ENCODE results near the gene CADPS2.

The CADPS2 gene

DNA sequence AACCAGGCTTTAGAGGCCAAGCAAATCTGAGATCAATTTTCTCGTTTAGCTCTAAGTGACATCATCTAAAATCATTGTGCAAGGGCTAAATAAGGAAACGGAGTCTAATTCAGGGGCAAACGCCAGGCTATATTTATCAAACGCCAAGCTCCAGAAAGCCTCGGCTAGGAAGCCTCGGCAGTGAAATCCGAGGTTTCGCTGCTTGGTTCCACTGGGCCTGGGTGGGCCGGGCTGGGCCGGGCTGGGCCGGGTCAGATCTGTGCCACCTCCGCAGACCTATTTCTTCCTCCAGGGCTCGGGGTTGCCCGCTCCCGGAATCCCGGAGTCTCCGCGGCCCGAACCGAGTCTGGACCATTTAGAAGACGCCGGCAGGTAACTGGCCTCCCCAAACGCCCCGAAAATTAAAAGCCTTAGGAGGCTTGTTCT lies 581.3 kb downstream of the CADPS2 start:
- Histone ChIP-seq H3K27me3 (ENCODE audit: control insufficient read depth, insufficient read depth, low read length) (peaks cover 100% of the 10 kb centered on the region), H3K4me1 (ENCODE audit: control insufficient read depth, insufficient read depth, low read length) (peaks cover 55% of the 10 kb centered on the region), H3K4me3 (ENCODE audit: low read depth, low read length) (peak overlapping the region; percentile 83), H3K9me3 (ENCODE audit: control insufficient read depth, insufficient read depth, low read length) (no peaks in the 10 kb centered on the region), H3K27ac (ENCODE audit: low read depth, low read length) (peak overlapping the region; percentile 53), H3K36me3 (ENCODE audit: control insufficient read depth, insufficient read depth, low read length) (no peaks in the 10 kb centered on the region), H3K9ac (ENCODE audit: low read depth, low read length) (no peak overlapping the region)

DNA sequence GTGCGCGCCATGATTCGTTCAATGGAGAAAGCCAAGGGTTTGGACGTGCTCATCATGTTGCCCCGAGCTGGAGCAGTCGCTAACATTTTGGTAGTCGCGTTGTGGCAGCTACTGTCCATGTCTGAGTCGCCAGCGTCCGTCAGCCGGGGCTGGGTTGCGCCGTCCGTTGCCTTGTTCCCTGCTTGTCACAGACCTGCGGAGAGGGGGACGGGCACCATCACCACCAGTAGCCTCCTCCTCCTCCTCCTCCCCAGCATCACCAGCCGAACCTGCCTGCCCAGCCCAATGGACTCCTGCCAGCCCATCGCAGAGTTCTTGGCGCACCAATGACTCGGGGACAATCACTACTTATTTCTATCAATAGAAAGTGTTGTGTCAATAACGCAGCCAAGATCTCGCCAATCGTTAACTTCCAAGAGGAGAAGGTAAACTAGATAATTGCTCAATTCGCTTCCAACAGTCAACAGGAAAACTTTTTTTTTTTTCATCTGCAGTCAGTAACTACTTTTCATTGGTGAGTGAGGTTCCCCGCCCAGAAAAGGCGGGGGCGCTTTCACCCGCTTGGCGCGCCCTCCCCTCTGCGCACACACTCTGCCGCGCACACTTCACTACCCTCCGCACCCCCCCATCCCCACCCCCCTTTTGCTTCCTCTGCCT lies 581.8 kb downstream of the CADPS2 start, which contains the start of gene FEZF1:
TSS of gene FEZF1 (minus strand) at position 432 of the 657 bp plus-strand sequence. CDS start at position 119, 313 bp downstream.
- H3K27ac ChIP-seq (ENCODE audit: low read depth, low read length) = peak within 1 kb of the TSS; percentile 53
- H3K9ac ChIP-seq (ENCODE audit: low read depth, low read length) = 0 out of 2 replicates have a peak within 1 kb of the TSS, but pooled peaks have one; percentile 15
- peaks cover 50% of the 10 kb centered on the region for H3K4me1 ChIP-seq (ENCODE audit: control insufficient read depth, insufficient read depth, low read length)
- H3K36me3 ChIP-seq (ENCODE audit: control insufficient read depth, insufficient read depth, low read length) = no peaks in the 10 kb centered on the region
- H3K4me3 ChIP-seq (ENCODE audit: low read depth, low read length) = peak within 1 kb of the TSS; percentile 83
- peaks cover 100% of the 10 kb centered on the region for H3K27me3 ChIP-seq (ENCODE audit: control insufficient read depth, insufficient read depth, low read length)
- H3K9me3 ChIP-seq (ENCODE audit: control insufficient read depth, insufficient read depth, low read length) = no peaks in the 10 kb centered on the region

GRCh38 chr7:122303531-122304318 lies 582.5 kb downstream of the CADPS2 start:
- H3K9me3 ChIP-seq (ENCODE audit: control insufficient read depth, insufficient read depth, low read length) = no peaks in the 10 kb centered on the region
- peaks cover 100% of the 10 kb centered on the region for H3K27me3 ChIP-seq (ENCODE audit: control insufficient read depth, insufficient read depth, low read length)
- H3K27ac ChIP-seq (ENCODE audit: low read depth, low read length) = no peak overlapping the region
- no peaks in the 10 kb centered on the region for H3K36me3 ChIP-seq (ENCODE audit: control insufficient read depth, insufficient read depth, low read length)
- H3K4me3 ChIP-seq (ENCODE audit: low read depth, low read length) = peak overlapping the region; percentile 83
- peaks cover 43% of the 10 kb centered on the region for H3K4me1 ChIP-seq (ENCODE audit: control insufficient read depth, insufficient read depth, low read length)
- no peak overlapping the region for H3K9ac ChIP-seq (ENCODE audit: low read depth, low read length)

DNA sequence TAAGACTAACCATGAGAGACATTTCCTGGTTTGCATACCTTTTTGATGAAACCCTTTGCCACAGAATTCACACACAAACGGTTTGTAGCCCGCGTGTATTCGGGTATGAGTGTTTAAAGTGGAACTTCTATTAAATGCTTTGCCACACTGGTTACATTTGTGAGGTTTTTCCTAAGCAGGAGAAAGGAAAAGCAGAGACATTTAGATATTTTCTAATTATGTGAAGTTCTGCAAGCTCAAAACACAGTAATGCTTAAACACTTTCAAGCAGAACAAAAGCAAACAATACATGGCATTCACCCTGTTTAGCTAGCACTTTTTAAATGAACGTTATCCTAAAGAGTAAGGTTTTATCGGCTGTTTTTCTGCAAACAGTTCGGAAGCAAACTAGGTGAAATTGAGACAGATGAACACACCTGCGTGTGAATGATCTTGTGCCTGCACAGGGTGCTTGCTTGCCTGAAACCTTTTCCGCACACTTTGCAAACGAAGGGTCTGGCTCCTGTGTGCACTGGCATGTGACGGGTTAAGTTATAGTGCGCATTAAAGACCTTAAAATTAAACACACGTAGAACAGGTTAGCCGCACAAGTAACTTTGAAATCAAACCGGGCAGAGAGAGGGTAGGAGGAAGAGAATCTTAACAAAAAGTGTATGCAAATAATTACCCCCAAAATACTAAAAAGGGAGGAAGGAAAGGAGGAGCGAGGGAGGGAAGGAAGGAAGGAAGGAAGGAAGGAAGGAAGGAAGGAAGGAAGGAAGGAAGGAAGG lies 583.3 kb downstream of the CADPS2 start:
- no peak overlapping the region for H3K9ac ChIP-seq (ENCODE audit: low read depth, low read length)
- H3K9me3 ChIP-seq (ENCODE audit: control insufficient read depth, insufficient read depth, low read length) = no peaks in the 10 kb centered on the region
- H3K27ac ChIP-seq (ENCODE audit: low read depth, low read length) = no peak overlapping the region
- peak overlapping the region; percentile 83 for H3K4me3 ChIP-seq (ENCODE audit: low read depth, low read length)
- peaks cover 36% of the 10 kb centered on the region for H3K4me1 ChIP-seq (ENCODE audit: control insufficient read depth, insufficient read depth, low read length)
- no peaks in the 10 kb centered on the region for H3K36me3 ChIP-seq (ENCODE audit: control insufficient read depth, insufficient read depth, low read length)
- H3K27me3 ChIP-seq (ENCODE audit: control insufficient read depth, insufficient read depth, low read length) = peaks cover 100% of the 10 kb centered on the region

GRCh38 chr7:122301858-122302760 lies 584.2 kb downstream of the CADPS2 start:
- Histone ChIP-seq H3K27ac (ENCODE audit: low read depth, low read length) (no peak overlapping the region), H3K36me3 (ENCODE audit: control insufficient read depth, insufficient read depth, low read length) (no peaks in the 10 kb centered on the region), H3K27me3 (ENCODE audit: control insufficient read depth, insufficient read depth, low read length) (peaks cover 100% of the 10 kb centered on the region), H3K9ac (ENCODE audit: low read depth, low read length) (no peak overlapping the region), H3K4me3 (ENCODE audit: low read depth, low read length) (peak overlapping the region; percentile 83), H3K9me3 (ENCODE audit: control insufficient read depth, insufficient read depth, low read length) (no peaks in the 10 kb centered on the region), H3K4me1 (ENCODE audit: control insufficient read depth, insufficient read depth, low read length) (peaks cover 29% of the 10 kb centered on the region)

DNA sequence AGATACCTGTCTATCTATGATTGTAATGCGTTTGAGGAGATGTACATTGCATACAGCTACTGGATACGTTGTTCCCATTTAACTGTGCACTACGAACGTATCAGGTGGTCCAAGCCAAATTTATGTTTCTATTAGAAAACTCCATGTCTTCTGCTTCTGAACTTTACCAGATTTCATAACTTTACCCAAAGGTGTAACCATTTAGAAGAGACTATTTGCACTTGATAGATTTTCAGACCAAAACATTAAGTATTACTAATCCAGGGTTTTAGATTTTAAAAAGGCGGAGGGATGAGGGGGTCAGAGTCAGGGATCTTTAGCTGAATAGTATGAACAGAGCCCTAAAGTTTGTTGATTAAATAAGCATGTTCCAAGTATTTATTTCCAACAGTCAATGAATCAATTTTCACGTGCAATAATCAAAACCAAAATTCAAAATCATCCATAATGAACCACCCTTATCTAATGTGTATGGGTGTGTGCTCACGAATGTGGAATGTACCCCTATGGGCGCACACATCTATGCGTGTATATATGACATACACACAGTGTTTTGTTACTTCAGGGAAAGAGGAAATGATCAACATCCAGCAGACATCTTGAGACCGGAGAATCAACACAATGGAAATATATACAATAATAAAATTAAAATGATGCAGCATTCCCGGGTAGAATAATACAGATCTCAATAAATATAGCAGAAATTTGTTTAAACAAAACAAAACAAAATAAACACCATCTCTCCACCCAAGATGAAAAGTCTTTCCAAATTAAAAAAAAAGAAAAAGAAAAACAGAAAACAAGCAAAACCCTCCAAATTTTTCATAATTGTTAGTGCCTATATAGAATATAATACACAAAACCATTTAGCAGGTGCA lies 585.1 kb downstream of the CADPS2 start:
- H3K27me3 ChIP-seq (ENCODE audit: control insufficient read depth, insufficient read depth, low read length) = peaks cover 95% of the 10 kb centered on the region
- H3K9ac ChIP-seq (ENCODE audit: low read depth, low read length) = no peak overlapping the region
- peak overlapping the region; percentile 83 for H3K4me3 ChIP-seq (ENCODE audit: low read depth, low read length)
- H3K36me3 ChIP-seq (ENCODE audit: control insufficient read depth, insufficient read depth, low read length) = no peaks in the 10 kb centered on the region
- H3K4me1 ChIP-seq (ENCODE audit: control insufficient read depth, insufficient read depth, low read length) = peaks cover 29% of the 10 kb centered on the region
- H3K27ac ChIP-seq (ENCODE audit: low read depth, low read length) = no peak overlapping the region
- no peaks in the 10 kb centered on the region for H3K9me3 ChIP-seq (ENCODE audit: control insufficient read depth, insufficient read depth, low read length)

GRCh38 chr7:122300211-122300932 lies 585.9 kb downstream of the CADPS2 start:
- peaks cover 32% of the 10 kb centered on the region for H3K4me1 ChIP-seq (ENCODE audit: control insufficient read depth, insufficient read depth, low read length)
- H3K36me3 ChIP-seq (ENCODE audit: control insufficient read depth, insufficient read depth, low read length) = no peaks in the 10 kb centered on the region
- no peaks in the 10 kb centered on the region for H3K9me3 ChIP-seq (ENCODE audit: control insufficient read depth, insufficient read depth, low read length)
- peaks cover 87% of the 10 kb centered on the region for H3K27me3 ChIP-seq (ENCODE audit: control insufficient read depth, insufficient read depth, low read length)
- H3K27ac ChIP-seq (ENCODE audit: low read depth, low read length) = no peak overlapping the region
- H3K4me3 ChIP-seq (ENCODE audit: low read depth, low read length) = peak overlapping the region; percentile 81
- H3K9ac ChIP-seq (ENCODE audit: low read depth, low read length) = no peak overlapping the region; the same call in 1 of the 2 replicates

DNA sequence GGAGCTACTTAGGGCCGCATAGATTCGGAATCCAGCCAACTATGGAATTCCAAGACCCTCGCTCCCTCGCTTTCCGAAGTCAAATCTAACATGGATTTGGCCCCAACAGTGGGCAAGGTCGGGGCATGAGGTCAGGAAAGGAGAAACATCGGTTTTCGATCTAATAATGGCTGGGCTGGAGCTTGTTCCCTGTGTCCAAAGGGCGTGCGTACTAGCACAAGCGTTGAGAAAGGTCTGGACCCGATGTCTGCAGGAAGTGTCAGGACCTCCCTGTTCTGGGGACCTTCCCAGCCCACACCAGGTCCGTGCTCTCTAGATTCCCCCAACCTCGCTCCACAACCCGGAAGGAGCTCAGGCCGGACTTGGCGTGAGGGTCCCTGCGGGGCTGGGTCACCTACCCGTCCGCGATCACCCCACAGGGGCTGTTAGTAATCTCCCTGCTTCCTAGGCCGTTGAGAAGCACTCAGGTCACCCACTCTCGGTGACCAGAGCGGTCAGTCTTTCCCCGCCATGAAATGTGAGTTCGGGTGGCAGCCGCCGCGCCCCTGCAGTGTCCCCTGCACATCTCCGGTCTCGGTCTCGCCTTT lies 586.5 kb downstream of the CADPS2 start:
- Histone ChIP-seq H3K9me3 (ENCODE audit: control insufficient read depth, insufficient read depth, low read length) (no peaks in the 10 kb centered on the region), H3K36me3 (ENCODE audit: control insufficient read depth, insufficient read depth, low read length) (no peaks in the 10 kb centered on the region), H3K27ac (ENCODE audit: low read depth, low read length) (no peak overlapping the region), H3K4me1 (ENCODE audit: control insufficient read depth, insufficient read depth, low read length) (peaks cover 28% of the 10 kb centered on the region), H3K9ac (ENCODE audit: low read depth, low read length) (no peak overlapping the region; the same call in 1 of the 2 replicates), H3K27me3 (ENCODE audit: control insufficient read depth, insufficient read depth, low read length) (peaks cover 80% of the 10 kb centered on the region), H3K4me3 (ENCODE audit: low read depth, low read length) (peak overlapping the region; percentile 81)

- H3K9me3 ChIP-seq (ENCODE audit: control insufficient read depth, insufficient read depth, low read length) = no peaks in the 10 kb centered on the region
- peaks cover 28% of the 10 kb centered on the region for H3K4me1 ChIP-seq (ENCODE audit: control insufficient read depth, insufficient read depth, low read length)
- no peak overlapping the region for H3K4me3 ChIP-seq (ENCODE audit: low read depth, low read length)
- peaks cover 69% of the 10 kb centered on the region for H3K27me3 ChIP-seq (ENCODE audit: control insufficient read depth, insufficient read depth, low read length)
- no peaks in the 10 kb centered on the region for H3K36me3 ChIP-seq (ENCODE audit: control insufficient read depth, insufficient read depth, low read length)
- H3K27ac ChIP-seq (ENCODE audit: low read depth, low read length) = no peak overlapping the region
- no peak overlapping the region for H3K9ac ChIP-seq (ENCODE audit: low read depth, low read length)
Measured at GRCh38 chr7:122298618-122299017, 587.6 kb downstream of the CADPS2 start.

Data from HUES48 (cell line).